HG02973 (cell line): ENCODE measurements around the gene CETP.
"Not testable (repeated sequence)": the region's sequence is repeated elsewhere in the genome, so short reads cannot be mapped to it uniquely, and the experiment has no call there.

Source experiments
- ATAC-seq: cut with Tn5 transposase; IDR thresholded peaks from one replicate; pipeline ENCODE4 v1.9.1; 2021; ENCODE audit warnings: moderate library complexity; ENCODE audit not compliant: unreplicated experiment

The CETP gene

DNA sequence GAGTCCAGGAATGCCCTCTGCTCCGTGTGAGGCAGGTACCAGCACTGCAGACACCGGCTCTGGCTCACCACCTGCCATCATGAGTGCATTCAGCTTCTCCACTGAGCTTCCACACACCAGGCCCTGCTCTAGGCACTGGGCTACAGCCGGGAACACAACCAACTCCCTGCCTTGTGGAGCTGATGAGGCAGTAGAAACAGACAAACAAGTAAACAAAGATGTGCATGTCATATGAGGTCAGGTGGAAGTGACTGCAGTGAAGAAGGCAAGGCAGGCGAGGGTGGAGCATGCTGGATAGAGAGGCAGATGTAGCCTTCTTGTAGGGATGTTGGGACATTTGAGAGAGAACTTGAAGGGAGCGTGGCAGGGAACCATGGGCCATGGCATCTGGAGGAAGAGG lies 32.6 kb downstream of the CETP start:
- no peak for ATAC-seq

DNA sequence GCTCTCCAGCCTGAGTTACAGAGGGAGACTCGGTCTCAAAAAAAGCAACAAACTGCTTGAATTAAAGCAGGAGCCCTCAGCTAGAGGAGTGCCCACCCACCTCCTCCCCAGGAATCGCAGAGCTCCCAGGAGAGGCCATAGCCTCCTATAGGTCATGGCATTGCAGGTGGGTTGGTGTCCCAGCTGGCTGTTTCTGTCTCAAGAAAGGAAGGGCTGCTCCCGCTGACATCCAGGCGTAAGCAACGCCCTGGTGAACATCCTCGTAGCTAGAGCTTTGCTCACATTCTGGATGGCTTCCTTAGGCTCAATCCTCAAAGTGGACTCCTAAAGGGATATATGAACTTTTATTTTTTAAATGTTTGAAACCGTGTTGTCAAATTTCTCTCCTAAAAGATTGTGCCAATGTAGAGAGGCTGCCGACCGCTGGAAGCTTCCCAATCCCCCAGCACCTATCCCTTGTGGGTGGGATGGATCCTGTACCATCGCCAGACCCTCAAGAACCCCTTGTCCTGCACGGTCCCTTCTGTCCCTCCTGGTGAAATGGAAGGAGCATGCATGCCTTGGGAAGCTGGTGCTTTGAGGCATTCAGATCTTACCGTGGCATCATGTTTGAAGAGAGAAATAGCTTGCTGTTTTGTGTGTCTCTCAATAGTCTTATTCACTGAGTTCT lies 33.5 kb downstream of the CETP start:
- no peak for ATAC-seq

DNA sequence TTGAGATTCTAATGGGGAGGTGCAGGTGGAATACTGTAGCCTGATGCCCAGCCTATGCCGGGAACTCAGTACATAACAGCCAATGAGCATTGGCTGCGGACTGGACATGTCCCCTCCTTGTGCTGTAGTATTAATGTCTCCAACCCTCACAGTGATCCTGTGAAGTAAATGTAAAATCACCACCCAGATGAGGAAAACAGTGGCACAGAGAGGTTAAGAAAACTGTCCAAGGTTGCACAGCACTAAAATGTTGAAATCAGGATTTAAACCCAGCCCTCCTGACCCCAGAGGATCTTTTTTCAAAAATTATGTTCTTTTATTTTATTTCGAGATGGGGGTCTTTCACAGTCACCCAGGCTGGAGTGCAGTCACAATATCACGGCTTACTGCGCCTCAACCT lies 35.5 kb downstream of the CETP start:
- no peak for ATAC-seq

DNA sequence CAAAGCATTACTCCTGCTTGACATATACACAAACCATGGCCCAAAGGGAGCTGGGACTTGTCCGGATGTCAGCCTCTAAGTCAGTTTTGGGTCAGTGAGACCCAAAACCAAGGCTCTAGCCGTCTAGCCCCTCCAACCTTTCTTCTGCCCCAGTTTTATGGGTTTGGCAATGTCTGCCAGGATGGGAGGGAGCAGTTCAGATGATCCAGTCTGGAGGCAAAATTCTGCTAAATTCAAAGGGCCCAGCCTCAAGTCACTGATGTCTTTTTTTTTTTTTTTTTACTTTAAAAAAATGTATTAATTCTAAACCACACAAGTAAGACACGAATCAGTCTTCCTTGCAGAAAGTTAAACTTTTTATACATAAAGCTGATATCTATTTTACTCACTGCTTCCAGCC lies 36.2 kb downstream of the CETP start:
- ATAC-seq, result no peak

DNA sequence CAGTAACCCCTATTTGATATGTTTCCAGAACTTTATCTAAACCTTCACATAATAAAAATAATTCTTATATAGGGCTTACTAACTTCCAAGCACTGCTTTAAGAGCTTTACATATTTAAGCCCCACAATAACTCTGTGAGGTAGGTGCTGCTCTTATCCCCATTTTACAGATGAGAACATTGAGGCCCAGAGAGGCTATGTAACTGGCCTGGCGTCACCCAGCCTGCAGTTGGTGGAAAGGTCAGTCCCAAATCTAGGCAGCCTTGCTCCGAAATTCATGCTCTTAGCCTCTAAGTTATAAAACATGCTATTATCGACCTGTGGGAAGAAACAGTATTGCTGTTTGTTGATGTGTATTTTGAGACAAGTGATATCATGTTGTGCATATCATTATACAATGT lies 36.6 kb downstream of the CETP start:
- ATAC-seq, result no peak

DNA sequence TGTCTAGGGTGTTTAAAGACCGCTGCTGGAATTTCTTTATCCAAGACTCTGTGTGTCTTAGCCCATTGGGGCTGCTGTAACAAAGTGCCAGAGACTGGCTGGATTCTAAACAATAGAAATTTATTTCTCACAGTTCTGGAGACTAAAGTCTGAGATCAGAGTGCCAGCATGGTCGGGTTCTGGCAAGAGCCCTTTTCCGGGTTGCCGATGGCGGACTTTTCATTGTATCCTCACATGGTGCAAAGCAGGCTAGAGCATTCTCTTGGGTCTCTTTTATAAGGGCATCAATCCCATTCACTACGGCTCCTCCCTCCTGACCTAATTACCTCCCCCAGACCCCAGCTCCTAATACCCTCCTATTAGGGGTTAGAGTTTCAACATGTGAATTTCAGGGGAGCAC lies 37.1 kb downstream of the CETP start:
- no peak for ATAC-seq

DNA sequence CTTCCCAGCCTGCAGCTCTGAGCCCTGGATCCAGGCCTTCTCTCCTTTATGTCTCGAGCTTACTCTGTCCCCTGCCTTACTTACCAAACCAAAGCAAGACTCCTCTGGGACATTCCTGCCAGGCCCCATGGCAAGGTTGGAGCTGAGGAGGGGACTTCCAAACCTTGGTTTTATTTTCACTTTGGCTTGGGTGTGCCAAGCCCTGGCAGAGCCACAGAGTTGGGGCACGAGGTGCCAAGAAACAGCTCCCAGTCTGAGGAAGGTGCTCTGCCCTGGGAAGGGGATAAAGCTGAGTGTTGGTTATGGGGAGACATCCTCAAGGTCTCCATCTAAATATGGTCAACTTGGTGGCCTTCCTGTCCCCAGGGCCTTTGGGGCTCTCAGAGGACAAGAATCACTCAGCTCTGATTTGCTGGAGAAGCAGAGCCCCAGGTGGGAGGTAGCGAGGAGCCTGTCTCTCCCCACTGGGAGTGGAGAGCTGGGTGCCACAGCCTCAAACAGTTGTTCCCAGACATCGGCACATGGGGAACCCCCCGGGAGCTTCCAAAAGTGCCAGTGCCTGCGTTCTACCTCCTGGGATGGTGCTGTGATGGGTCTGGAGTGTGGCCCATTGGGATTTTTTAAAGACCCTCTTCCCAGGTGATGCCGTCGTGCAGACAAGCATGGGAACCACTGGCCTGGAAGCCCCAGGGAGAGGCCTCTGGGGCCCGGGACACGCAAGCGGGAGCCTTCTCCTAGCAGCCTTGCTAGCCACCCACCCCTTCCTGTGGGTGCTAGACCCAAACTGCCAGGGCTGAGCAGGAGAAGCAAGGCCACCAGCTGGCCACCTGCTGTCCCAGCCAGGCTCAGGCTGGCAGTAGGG lies 37.9 kb downstream of the CETP start:
- ATAC-seq, result no peak

DNA sequence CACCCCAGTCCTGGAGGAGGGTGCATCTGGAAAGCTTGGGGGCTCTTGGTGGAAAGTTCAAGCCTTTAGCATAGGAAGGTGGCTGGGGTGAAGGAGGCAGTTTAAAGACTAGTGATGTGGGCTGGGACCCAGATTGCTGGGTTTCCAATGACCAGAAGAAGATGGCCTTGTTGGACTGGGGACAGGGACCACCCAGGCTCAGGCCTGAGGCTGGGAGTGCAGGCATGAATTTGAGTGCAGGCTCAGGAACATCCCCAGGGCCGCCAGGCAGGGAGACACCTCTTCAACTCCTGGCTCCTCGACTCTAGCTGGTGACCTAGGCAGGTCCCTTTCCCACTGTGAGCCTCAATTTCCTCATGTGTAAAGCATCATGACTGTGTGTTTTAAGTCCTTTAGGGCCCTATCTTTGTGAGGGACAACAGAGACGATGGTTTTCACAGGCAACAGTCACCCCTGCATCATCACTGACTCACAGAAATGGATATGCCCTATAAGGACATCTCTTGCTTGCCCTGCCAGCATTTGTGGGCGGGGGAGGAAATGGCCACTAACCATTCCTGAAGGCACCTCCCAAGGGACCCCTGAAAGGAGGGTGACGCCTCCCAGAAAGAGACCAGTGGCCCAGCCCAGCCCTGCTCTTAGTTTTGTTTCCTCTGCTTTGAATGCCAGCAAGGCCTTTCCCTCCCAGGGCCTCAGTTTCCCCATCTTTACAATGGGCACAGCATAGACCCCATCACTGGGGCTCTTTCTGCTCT lies 38.7 kb downstream of the CETP start:
- ATAC-seq, result peak; percentile 43

DNA sequence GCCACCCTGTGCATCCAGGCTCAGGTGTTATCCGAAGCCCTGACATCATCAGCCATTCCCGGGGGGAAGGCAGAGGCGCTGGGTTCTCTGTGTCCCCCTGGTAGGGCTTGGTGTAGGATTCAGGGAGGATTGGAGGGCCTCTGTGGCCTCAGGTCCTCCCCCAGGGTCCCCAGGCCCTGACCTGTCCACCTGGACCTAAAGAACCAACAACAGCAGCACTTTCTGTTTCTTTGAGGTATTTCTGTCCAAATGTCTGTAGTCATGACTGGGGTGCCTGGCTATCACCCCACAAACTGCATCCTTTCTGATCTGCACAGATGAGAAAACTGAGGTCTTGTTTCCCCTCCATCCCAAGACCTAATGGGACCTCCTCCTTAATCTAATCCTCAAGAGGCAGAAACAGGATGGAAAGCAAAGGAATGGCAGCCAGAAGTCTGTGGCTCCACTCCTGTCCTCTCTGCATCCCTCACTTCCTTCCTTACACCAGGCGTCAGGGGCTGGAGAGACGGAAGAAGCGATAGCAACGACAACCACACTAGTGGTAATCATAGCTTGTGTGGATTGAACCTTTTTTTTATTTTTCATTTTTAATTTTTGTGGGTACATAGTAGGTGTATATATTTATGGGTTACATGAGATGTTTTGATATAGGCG lies 39.4 kb downstream of the CETP start:
- ATAC-seq, result no peak

DNA sequence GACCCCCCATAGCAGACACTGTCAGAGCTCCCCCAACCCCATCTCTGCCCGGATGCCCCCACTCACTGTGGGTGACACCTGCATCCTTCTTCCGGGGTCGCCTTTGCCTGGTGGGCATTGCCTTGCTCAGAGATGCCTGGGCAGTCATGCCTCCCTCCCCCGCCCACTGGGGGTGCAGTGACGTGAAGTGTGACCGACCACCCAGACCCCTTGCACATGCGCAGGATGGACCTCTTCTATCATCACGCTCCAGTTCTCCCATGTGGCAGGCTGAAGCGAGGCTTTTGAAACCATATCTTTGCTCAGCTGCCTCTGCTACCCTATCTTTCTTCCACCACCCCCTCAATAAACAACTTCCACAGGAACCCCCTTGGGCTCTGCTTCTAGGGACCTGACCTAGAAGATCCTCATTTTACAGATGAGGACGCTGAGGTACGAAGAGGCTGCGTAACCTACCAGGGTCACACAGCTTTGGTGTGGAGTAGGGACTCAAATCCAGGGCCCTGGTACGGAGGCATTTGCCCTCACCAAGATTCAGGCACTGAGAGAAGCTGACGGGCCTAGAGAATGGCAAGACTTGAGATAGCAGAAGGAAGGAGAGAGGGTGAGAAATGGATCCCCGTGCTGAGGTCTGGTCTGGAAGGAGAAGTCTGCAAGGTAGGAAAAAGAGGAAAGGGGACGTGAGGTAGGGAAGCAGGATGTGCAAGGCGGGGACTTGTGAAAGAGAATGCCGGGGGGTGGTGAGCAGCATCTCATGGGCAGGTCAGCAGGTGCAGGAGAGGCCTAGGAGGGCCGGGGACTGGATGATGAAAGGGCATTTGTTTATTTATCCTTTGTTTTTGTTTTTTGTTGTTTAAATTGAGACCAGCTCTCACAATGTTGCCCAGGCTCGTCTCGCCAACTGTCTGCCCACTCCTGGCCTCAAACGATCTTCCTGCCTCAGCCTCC lies 42.0 kb downstream of the CETP start:
- ATAC-seq, result no peak

DNA sequence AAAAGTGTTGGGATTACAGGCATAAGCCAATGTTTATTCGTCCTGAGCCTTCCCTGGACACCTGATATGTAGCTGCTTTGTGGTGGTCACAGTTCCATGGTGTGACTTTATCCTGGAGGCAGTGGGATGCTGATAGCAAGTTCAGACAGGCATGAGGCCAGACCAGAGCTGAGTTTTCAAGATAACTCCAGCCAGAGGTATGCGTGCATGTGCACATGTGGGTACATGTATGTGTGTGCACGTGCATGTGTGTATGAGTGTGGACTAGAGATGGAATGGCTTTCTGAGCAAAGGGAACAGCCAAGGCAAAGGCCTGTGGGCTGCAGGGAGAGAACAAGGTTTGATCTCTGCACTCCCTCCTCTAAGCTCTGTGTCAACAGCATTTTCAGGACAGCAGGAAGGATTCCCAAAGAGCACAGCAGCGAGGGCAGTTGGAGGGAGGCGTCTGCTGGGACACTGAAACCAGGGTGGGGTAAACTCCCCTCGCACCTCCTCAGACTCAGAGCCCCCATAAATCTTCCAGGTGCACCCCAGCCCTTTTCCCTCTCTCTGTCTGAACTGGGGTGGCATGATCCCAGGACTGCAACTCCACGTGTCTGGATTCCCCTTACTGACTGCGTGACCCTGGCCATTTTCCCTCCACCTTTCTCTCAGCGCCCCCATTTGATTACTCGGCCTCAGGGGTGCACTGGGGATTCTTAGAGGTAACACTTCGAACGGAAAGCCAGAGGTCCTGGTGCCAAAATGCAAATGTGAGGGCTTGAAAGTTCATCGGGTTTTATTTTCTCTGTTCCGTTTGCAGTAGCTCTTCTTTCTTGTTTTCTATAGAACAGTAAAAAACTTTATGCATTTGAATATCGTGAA lies 42.9 kb downstream of the CETP start:
- no peak for ATAC-seq

DNA sequence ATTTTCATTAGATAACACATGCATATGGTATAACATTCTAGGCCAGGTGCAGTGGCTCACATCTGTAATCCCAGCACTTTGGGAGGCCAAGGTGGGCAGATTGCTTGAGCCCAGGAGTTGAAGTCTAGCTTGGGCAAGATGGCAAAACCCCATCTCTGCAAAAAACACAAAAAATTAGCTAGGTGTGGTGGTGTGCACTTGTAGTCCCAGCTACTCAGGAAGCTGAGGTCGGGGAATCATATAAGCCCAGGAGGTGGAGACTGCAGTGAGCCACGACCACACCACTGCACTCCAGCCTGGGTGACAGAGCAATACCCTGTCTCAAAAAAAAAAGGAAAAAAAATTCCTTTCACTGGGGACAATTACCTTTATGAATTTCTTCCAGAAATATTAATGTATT lies 43.8 kb downstream of the CETP start:
- not testable (repeated sequence) for ATAC-seq

DNA sequence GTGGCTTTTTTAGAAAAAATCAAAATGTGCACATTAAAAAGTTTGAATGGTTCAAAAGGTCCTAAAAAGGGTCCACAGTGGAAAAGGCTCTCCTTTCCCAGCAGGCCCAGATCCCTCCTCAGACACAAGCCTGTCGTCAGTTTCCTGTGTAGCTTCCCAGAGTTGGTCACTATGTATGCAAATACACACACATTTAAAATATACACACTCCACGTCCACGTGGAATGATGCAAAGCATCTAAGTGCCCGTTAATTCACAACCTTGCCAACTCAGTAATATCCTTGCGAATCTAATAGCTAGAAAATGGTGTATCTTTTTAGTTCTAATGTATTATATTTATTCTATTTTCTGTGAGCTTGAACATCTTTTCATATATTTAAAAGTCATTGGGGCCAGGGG lies 45.3 kb downstream of the CETP start:
- no peak for ATAC-seq

DNA sequence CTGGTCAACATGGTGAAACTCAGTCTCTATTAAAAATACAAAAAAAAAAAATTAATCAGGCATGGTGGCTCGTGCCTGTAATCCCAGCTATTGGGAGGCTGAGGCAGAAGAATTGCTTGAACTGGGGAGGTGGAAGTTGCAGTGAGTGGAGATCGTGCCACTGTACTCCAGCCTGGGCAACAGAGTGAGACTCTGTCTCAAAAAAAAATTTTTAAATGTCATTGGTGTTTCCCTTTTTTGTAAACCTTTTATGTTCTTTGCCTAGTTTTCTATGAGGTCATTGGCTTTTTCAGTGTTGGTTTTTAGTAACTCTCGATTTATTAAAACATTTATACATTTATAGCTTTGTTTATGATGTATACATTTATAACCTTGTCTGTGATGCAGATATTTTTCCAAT lies 45.8 kb downstream of the CETP start:
- no peak for ATAC-seq

DNA sequence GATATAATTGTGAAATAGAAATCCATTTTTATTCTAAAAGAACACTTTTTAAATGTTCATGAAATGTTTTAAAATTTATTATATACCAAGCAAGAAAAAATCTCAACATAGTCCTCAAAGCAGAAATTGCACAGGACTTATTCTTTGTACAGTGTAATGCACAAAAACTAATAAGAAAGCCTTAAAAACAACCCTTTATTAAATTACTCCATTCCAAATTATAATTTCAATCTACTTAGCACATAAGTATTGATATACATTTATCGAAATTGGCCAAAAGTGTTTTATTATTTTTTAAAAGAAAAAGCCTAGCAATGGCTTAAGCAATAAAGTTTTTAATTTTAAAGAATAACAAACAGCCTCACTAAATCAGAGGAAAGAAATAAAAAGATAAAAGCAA lies 46.7 kb downstream of the CETP start:
- ATAC-seq, result no peak

DNA sequence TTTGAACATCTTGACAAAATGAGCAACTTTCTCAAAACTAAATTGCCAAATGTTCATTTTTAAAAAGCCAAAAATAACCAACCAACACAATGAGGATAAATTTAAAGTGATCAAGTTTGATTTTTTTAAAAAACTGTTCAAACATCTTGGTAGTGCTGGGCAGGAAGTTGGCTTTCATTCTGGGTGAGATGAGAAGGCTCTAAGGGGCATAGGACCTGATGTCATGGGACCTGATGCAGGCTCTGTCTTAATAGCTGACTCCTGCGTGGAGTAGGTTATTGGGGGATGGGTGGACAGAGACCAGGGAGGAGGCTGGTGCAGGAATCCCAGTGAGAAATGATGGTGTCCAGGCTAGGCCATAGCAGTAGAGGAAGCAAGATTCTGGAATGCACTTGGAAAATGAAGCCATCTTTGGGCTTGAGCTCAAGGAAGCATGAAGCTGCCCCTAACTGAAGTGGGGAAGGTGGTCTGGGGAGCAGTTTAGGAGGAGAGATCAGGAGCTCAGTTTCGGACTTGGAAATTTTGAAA lies 48.0 kb downstream of the CETP start:
- no peak for ATAC-seq

DNA sequence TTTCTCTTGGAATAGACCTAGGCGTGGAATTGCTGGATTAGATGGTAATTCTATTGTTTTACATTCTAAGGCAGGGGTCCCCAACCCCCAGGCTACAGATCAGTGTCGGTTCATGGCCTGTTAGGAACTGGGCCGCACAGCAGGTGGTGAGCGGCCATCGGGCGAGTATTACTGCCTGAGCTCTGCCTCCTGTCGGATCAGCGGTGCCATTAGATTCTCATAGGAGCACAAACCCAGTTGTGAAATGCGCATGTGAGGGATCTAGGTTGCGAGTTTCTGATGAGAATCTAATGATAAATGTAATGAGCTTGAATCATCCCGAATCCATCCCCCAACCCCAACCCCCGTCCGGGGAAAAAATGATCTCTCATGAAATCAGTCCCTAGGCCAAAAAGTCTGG lies 50.6 kb downstream of the CETP start:
- no peak for ATAC-seq

DNA sequence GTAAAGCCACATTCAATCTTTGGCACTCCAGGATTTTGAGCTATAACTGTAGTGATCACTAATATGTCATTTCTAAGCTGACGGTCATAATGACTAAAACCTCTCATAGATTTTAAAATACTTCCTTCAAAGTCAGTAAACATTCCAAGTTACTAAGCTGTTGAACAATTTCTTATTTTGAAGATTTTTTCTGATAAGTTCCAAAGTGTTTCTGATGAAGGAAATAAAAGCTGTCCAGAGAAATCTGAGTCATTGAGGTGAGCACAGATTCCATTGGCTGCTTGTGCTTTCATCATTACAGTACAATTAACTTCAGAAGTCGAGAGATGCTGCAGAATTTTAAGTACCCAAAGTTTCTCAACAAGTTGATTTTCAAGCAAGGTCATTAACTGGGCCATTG lies 51.5 kb downstream of the CETP start:
- no peak for ATAC-seq

DNA sequence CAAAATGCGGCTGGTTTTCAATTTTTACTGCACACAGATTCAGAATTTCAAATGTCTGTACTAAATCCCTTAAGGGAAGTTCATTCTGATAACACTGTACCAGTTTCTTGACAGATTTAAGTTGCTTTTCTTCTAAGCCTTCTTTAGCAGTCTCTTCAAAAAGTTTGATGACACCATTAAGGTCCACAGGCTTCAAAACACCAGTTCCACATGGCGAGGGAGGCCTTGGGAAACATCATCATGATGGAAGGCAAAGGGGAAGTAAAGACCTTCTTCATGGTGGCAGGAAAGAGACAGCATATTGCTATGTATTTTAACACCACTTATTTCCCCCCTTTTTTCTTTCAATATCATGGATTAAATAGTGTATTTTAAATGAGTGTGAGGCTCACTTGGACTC lies 52.2 kb downstream of the CETP start:
- ATAC-seq, result no peak
